Gastroesophageal sphincter (tissue), 4 donors: ENCODE measurements around the gene MTA2. TPM values are rescaled to one million over a fixed set of nuclear protein-coding genes. Genes with fewer than 3 reads are reported as not detected.
"Not testable (repeated sequence)": the region's sequence is repeated elsewhere in the genome, so short reads cannot be mapped to it uniquely, and the experiment has no call there.

Experiments used
- ATAC-seq: fragments of 150-250 bp; one replicate; pipeline ENCODE4 v1.9.1; 2016; ENCODE audit warnings: mild to moderate bottlenecking, moderate library complexity
- H3K27ac ChIP-seq, 4 donors: fragments of 200-600 bp; sonication (generic) in 3 of 4; 1 replicate in 3 of 4; 2 replicates in 1 of 4; pipeline ENCODE4 v1.5.1; 2016 to 2019
- H3K27me3 ChIP-seq: fragments of 200-600 bp; sonication (generic); one replicate; pipeline ENCODE4 v1.5.1; 2019
- H3K36me3 ChIP-seq, 2 donors: fragments of 200-600 bp; sonication (generic); one replicate each; pipeline ENCODE4 v1.5.1; 2019; ENCODE audit warnings: control low read depth in 1 of 2
- H3K4me1 ChIP-seq, 3 donors: fragments of 200-600 bp; sonication (generic); 1 replicate in 2 of 3; 2 replicates in 1 of 3; pipeline ENCODE4 v1.5.1; 2016 to 2019; ENCODE audit warnings: control low read depth in 2 of 3
- H3K4me3 ChIP-seq, 2 donors: fragments of 200-600 bp; sonication (generic); one replicate each; pipeline ENCODE4 v1.5.1; 2019; ENCODE audit warnings: mild to moderate bottlenecking in 1 of 2, moderate library complexity in 1 of 2
- H3K9me3 ChIP-seq, 3 donors: fragments of 200-600 bp; sonication (generic); one replicate each; pipeline ENCODE4 v1.5.1; 2017 to 2019; ENCODE audit warnings: control low read depth in 2 of 3
- CTCF ChIP-seq, 4 experiments: fragments of 200-600 bp in 2 of 4; fragments of 450-650 bp in 2 of 4; sonication (generic) in 1 of 4; IDR thresholded peaks; one replicate each; pipeline ENCODE4 v1.5.1; 2017 to 2019; ENCODE audit warnings: antibody characterized with exemption in 4 of 4, mild to moderate bottlenecking in 2 of 4, moderate library complexity in 2 of 4
- EP300 ChIP-seq: sonication (generic); formaldehyde crosslinking; IDR thresholded peaks from one replicate; pipeline ENCODE4 v1.6.1; 2017; ENCODE audit warnings: antibody characterized with exemption, mild to moderate bottlenecking
- POLR2A ChIP-seq, 2 donors: fragments of 450-650 bp; IDR thresholded peaks; one replicate each; pipeline ENCODE4 v1.6.1; 2017; ENCODE audit warnings: antibody characterized with exemption in 2 of 2, mild to moderate bottlenecking in 2 of 2, moderate library complexity in 1 of 2
- POLR2AphosphoS5 ChIP-seq: sonication (generic); formaldehyde crosslinking; IDR thresholded peaks from one replicate; pipeline ENCODE4 v1.6.1; 2017; ENCODE audit warnings: antibody characterized with exemption
- WGBS, 2 donors: methylation state at CpG; one replicate each; pipeline ENCODE4 v1.1.5; 2018; ENCODE audit warnings: low coverage in 1 of 2; 5-methylcytosine and 5-hydroxymethylcytosine counted together
- total RNA-seq, 4 donors: library from RNA; depleted of rRNA; stranded (reverse); fragments of >200 nt; gene quantifications; one replicate each; pipeline ENCODE4 v1.1.0, GENCODE V29; 2016

The MTA2 gene
- total RNA-seq, 4 donors from 2014 or later: 67.9 to 88.7 (median 85.6) TPM

GRCh38 chr11:62591448-62592145 is 10.1 kb downstream of the MTA2 start, which contains the start of gene TUT1:
TUT1 (minus strand) TSS chr11:62591523; CDS start chr11:62591485, 38 bp downstream.
- peak; percentile 96 for ATAC-seq
- Histone ChIP-seq H3K27me3 (no peaks in the 10 kb centered on the region), H3K9me3 (no peaks in the 10 kb centered on the region), H3K36me3 (peaks cover 0 to 59% of the 10 kb centered on the region in 2 donors), H3K4me3 (peak within 1 kb of the TSS; percentile 57 to 85), H3K4me1 (peaks cover 0 to 52% (median 22%) of the 10 kb centered on the region in 3 donors), H3K27ac (peak within 1 kb of the TSS; percentile 91 to 97 (median 92))
- TF ChIP-seq POLR2AphosphoS5 (peak; percentile 97), EP300 (no peak), POLR2A (IDR thresholded peaks at IDR 0.05) (peak; percentile 66 to 77)
- WGBS, 2 donors: 0 to 1% methylated on average over 8 to 20 of the region's 58 CpGs

GRCh38 chr11:62588966-62589637 is 12.6 kb downstream of the MTA2 start:
- ATAC-seq: no peak
- Histone ChIP-seq H3K4me3 (no peak overlapping the region), H3K9me3 (no peaks in the 10 kb centered on the region), H3K27ac (no peak overlapping the region), H3K4me1 (peaks cover 0 to 47% (median 22%) of the 10 kb centered on the region in 3 donors), H3K36me3 (peaks cover 0 to 59% of the 10 kb centered on the region in 2 donors), H3K27me3 (no peaks in the 10 kb centered on the region)
- WGBS, 2 donors: 50 to 68% methylated on average over 12 to 17 of the region's 18 CpGs
- TF ChIP-seq POLR2AphosphoS5: no peak

- H3K27me3 ChIP-seq, ATAC-seq, H3K27ac ChIP-seq, H3K9me3 ChIP-seq, H3K4me3 ChIP-seq: not testable (repeated sequence)
- WGBS, 2 donors: 98% methylated on average over 6 of the region's 7 CpGs; no CpG with 5 or more reads in 1 of the 2 donors
- Histone ChIP-seq H3K36me3 (peaks cover 0 to 81% of the 10 kb centered on the region in 2 donors), H3K4me1 (peaks cover 0 to 19% (median 7%) of the 10 kb centered on the region in 3 donors)
Observed at GRCh38 chr11:62585356-62585755, 16.3 kb downstream of the MTA2 start.

GRCh38 chr11:62581735-62582134 is 19.9 kb downstream of the MTA2 start:
- ATAC-seq: not testable (repeated sequence)
- 97 to 100% methylated on average over 2 to 4 of the region's 4 CpGs for WGBS, 2 donors

GRCh38 chr11:62580959-62581715 is 20.5 kb downstream of the MTA2 start:
- TF ChIP-seq EP300 (no peak), POLR2A (IDR thresholded peaks at IDR 0.05) (no peak), CTCF (IDR thresholded peaks at IDR 0.05) (no peak), POLR2AphosphoS5 (no peak)
- H3K27me3 ChIP-seq: no peaks in the 10 kb centered on the region
- ATAC-seq: no peak
- H3K4me3 ChIP-seq: no peak overlapping the region
- H3K36me3 ChIP-seq: peaks cover 0 to 92% of the 10 kb centered on the region in 2 donors
- H3K27ac ChIP-seq: no peak overlapping the region
- peaks cover 0 to 8% (median 0%) of the 10 kb centered on the region in 3 donors for H3K4me1 ChIP-seq
- WGBS, 2 donors: 81 to 90% methylated on average over 2 to 6 of the region's 18 CpGs
- no peaks in the 10 kb centered on the region for H3K9me3 ChIP-seq

More at GRCh38 chr11:62581735-62582134, 19.9 kb downstream of the MTA2 start:
- not testable (repeated sequence) for H3K4me1 ChIP-seq, H3K4me3 ChIP-seq, H3K9me3 ChIP-seq, H3K27me3 ChIP-seq, H3K27ac ChIP-seq
- peaks cover 0 to 92% of the 10 kb centered on the region in 2 donors for H3K36me3 ChIP-seq

GRCh38 chr11:62579252-62579651 is 22.4 kb downstream of the MTA2 start:
- ATAC-seq: no peak
- H3K36me3 ChIP-seq: peaks cover 0 to 80% of the 10 kb centered on the region in 2 donors
- H3K9me3 ChIP-seq: no peaks in the 10 kb centered on the region
- H3K4me3 ChIP-seq: no peak overlapping the region
- TF ChIP-seq POLR2AphosphoS5 (no peak), CTCF (IDR thresholded peaks at IDR 0.05) (no peak), POLR2A (IDR thresholded peaks at IDR 0.05) (no peak), EP300 (no peak)
- peaks cover 0 to 27% (median 13%) of the 10 kb centered on the region in 3 donors for H3K4me1 ChIP-seq
- H3K27me3 ChIP-seq: no peaks in the 10 kb centered on the region
- WGBS, 2 donors: 90 to 92% methylated on average over 2 of the region's 2 CpGs
- H3K27ac ChIP-seq: no peak overlapping the region
